ENCODE measurements around the gene CES5A.

DNA sequence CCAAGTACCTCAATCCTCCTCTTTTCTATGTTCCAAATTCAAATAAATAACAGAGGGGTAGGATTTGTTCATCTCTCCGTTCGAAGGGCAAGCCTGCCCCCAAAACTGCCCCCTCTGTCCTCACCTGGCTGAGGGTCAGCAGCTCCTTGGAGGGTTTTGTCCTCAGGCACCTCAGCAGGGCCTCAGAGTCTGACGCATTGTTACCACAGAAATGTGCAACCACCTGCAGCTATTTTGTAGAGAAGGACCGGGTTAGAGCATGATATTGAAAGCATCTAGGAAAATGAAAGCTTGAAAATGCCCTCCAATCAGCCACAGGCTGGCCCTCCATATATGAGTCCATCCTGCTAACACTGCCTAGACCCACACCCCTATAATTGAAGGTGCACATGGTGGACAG is 13.9 kb downstream of the CES5A start:
- TF ChIP-seq, protein P1, sequence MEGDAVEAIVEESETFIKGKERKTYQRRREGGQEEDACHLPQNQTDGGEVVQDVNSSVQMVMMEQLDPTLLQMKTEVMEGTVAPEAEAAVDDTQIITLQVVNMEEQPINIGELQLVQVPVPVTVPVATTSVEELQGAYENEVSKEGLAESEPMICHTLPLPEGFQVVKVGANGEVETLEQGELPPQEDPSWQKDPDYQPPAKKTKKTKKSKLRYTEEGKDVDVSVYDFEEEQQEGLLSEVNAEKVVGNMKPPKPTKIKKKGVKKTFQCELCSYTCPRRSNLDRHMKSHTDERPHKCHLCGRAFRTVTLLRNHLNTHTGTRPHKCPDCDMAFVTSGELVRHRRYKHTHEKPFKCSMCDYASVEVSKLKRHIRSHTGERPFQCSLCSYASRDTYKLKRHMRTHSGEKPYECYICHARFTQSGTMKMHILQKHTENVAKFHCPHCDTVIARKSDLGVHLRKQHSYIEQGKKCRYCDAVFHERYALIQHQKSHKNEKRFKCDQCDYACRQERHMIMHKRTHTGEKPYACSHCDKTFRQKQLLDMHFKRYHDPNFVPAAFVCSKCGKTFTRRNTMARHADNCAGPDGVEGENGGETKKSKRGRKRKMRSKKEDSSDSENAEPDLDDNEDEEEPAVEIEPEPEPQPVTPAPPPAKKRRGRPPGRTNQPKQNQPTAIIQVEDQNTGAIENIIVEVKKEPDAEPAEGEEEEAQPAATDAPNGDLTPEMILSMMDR (IDR thresholded peaks at IDR 0.05; ENCODE audit: low read depth, low read length, poor library complexity, severe bottlenecking), result no peak
- TF ChIP-seq EZH2phosphoT487 (IDR thresholded peaks at IDR 0.05; ENCODE audit: borderline replicate concordance, low read length), result no peak

Data from DOHH2 (cell line).